ENCODE measurements around the gene ADSS1.

The ADSS1 gene

DNA sequence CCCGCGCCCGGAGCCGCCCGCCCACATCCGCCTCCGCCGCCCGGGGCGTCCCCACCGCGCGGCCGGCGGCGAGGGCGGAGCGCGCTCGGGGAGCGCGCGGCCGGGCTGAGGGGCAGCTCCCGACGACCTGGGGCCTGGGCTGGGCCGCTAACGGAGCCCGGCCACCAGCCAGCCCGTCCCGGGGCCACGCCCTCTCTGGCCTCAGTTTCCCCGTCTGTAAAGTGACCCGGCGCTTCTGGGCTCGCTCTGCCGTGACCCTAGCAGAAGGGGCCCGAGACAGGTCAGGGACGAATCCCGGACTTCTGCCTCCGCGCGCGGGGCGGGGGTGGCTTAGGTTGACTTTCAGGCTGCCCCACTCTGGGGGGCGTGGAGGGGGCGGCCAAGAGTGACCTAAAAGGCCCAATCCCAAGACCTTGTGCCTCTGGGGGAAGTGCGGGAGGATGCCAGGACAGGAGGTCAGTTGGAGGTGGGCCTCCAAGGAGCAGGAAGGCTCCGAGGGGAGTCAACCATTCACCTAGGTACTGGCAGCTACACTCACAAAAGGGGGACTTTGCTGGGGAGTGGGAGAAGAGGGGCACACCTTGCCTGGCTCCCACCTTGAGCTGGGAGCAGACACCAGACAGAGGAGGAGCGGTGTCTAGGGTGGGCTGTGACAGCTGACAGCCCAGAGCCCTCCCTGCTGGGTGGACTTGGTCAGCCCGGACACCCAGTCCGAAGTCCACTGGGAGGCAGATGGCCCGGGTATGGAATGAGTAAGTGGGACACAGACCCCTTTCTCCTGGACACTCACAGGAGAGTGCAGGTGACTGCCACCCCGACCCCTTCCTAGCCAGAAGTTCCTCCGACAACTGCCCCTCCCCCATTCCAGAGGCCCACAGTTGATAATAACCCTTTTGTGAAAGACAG is 72.0 kb downstream of the ADSS1 start:
- peak; percentile 46 for DNase-seq (ENCODE audit: low spot score)

GRCh38 chr14:104796687-104797081 is 72.7 kb downstream of the ADSS1 start:
- no peak for DNase-seq (ENCODE audit: low spot score)
